MM.1S (cell line): ENCODE results near the gene CDH2.

ENCODE experiments used
- DNase-seq: peaks from one replicate; pipeline ENCODE4 v3.0.0-alpha.2; 2015
- H2AFZ ChIP-seq: fragments of 300-600 bp; sonication (generic); 2 replicates; pipeline ENCODE4 v1.6.0; 2016; ENCODE audit warnings: antibody characterized with exemption, low read length
- H3F3A ChIP-seq: fragments of 300-600 bp; sonication (generic); 2 replicates; pipeline ENCODE4 v1.6.1; 2016; ENCODE audit warnings: mild to moderate bottlenecking, antibody characterized with exemption, low read length, moderate library complexity, mixed read lengths; ENCODE audit not compliant: insufficient read depth
- H3K27ac ChIP-seq: fragments of 300-600 bp; sonication (generic); 2 replicates; pipeline ENCODE4 v1.5.1; 2016; ENCODE audit warnings: mild to moderate bottlenecking, low read length
- H3K27me3 ChIP-seq: fragments of 300-600 bp; sonication (generic); replicated peaks from 2 replicates; pipeline ENCODE4 v1.6.0; 2016; ENCODE audit warnings: low read length; ENCODE audit not compliant: insufficient read depth
- H3K36me3 ChIP-seq: fragments of 300-600 bp; sonication (generic); replicated peaks from 2 replicates; pipeline ENCODE4 v1.6.1; 2016; ENCODE audit warnings: mild to moderate bottlenecking, low read length, mixed read lengths; ENCODE audit not compliant: insufficient read depth
- H3K4me1 ChIP-seq: fragments of 300-600 bp; sonication (generic); 2 replicates; pipeline ENCODE4 v1.6.1; 2016; ENCODE audit warnings: low read length, mixed read lengths
- H3K4me2 ChIP-seq: fragments of 300-600 bp; sonication (generic); 2 replicates; pipeline ENCODE4 v1.6.0; 2016; ENCODE audit warnings: low read depth, low read length
- H3K4me3 ChIP-seq: fragments of 300-600 bp; sonication (generic); 2 replicates; pipeline ENCODE4 v1.5.1; 2016; ENCODE audit warnings: low read length, mixed read lengths
- H3K79me2 ChIP-seq: fragments of 300-600 bp; sonication (generic); 2 replicates; pipeline ENCODE4 v1.6.1; 2016; ENCODE audit warnings: mixed run types, low read length, mixed read lengths
- H3K9ac ChIP-seq: fragments of 300-600 bp; sonication (generic); 2 replicates; pipeline ENCODE4 v1.6.1; 2016; ENCODE audit warnings: low read length, mixed read lengths
- H3K9me2 ChIP-seq: fragments of 300-600 bp; sonication (generic); replicated peaks from 2 replicates; pipeline ENCODE4 v1.6.1; 2016; ENCODE audit warnings: mild to moderate bottlenecking, low read length, mixed read lengths; ENCODE audit not compliant: insufficient read depth
- H3K9me3 ChIP-seq: fragments of 300-600 bp; sonication (generic); replicated peaks from 2 replicates; pipeline ENCODE4 v1.6.1; 2016; ENCODE audit warnings: mild to moderate bottlenecking, low read length, mixed read lengths; ENCODE audit not compliant: insufficient read depth
- H4K20me1 ChIP-seq: fragments of 300-600 bp; sonication (generic); 2 replicates; pipeline ENCODE4 v1.6.1; 2016; ENCODE audit warnings: mild to moderate bottlenecking, low read length, moderate library complexity, mixed read lengths; ENCODE audit not compliant: insufficient read depth
- EZH2 ChIP-seq: fragments of 300-600 bp; sonication (generic); optimal IDR thresholded peaks from 2 replicates; pipeline ENCODE3; 2017; ENCODE audit warnings: low read depth, mild to moderate bottlenecking, antibody characterized with exemption, low read length, mixed read lengths
- EZH2phosphoT487 ChIP-seq: fragments of 300-600 bp; sonication (generic); IDR thresholded peaks from 2 replicates; pipeline ENCODE4 v1.6.1; 2018; ENCODE audit warnings: antibody characterized with exemption, low read length
- TF ChIP-seq, protein P1 (sequence below): fragments of 300-600 bp; sonication (generic); IDR thresholded peaks from 2 replicates; pipeline ENCODE4 v1.5.1; 2016; ENCODE audit warnings: antibody characterized with exemption, low read length, mixed read lengths

CDH2 gene

DNA sequence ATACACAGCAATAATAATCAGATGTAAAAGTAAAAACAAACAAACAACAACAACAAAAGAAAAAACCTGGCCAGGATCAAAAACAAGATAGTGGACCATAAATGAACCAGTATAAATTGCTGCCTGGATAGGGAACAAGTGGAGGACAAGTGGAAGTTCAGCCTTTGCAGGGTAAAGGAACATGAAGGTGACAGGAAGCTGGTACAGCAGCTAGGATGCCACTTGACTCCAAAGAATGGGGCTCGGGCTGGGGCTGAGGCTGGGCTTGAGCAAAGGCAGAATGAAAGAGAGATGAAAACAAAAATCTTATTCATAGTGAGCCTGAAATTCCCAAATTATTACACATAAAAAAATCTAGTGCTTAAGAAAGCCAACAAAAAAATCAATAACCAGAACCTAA lies 146.5 kb downstream of the CDH2 start:
- H3K79me2 ChIP-seq, result no peaks in the 10 kb centered on the region
- TF ChIP-seq, protein P1, sequence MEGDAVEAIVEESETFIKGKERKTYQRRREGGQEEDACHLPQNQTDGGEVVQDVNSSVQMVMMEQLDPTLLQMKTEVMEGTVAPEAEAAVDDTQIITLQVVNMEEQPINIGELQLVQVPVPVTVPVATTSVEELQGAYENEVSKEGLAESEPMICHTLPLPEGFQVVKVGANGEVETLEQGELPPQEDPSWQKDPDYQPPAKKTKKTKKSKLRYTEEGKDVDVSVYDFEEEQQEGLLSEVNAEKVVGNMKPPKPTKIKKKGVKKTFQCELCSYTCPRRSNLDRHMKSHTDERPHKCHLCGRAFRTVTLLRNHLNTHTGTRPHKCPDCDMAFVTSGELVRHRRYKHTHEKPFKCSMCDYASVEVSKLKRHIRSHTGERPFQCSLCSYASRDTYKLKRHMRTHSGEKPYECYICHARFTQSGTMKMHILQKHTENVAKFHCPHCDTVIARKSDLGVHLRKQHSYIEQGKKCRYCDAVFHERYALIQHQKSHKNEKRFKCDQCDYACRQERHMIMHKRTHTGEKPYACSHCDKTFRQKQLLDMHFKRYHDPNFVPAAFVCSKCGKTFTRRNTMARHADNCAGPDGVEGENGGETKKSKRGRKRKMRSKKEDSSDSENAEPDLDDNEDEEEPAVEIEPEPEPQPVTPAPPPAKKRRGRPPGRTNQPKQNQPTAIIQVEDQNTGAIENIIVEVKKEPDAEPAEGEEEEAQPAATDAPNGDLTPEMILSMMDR, result no peak
- TF ChIP-seq EZH2, result no peak
- TF ChIP-seq EZH2phosphoT487, result no peak
- no peak overlapping the region for H3K27ac ChIP-seq
- H3K9me2 ChIP-seq, result no peaks in the 10 kb centered on the region
- H3K4me2 ChIP-seq, result no peak overlapping the region
- no peaks in the 10 kb centered on the region for H3K9me3 ChIP-seq
- H3F3A ChIP-seq, result no peaks in the 10 kb centered on the region
- no peak overlapping the region for H3K9ac ChIP-seq
- no peaks in the 10 kb centered on the region for H3K27me3 ChIP-seq
- no peak overlapping the region for H2AFZ ChIP-seq
- H3K4me3 ChIP-seq, result no peak overlapping the region
- H4K20me1 ChIP-seq, result no peaks in the 10 kb centered on the region
- H3K36me3 ChIP-seq, result no peaks in the 10 kb centered on the region
- DNase-seq, result no peak
- no peaks in the 10 kb centered on the region for H3K4me1 ChIP-seq

DNA sequence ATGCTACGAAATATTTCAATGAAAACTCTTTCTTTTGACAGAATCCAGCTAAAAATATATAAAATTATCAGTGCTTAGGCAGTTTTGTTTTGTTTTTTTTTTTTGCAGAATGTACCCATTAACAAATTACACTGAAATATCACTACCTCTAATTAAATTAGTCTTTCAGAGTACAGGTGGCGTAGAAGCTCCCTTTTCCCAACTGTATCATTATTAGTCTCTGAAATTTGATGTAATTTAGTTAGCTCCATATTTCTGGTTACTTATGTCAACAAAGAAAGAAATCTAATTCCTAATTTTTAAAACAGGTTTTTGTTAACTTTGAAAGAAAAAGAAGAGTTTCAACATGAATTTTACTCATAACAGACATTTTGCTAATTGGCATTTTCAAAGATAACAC lies 149.2 kb downstream of the CDH2 start:
- Histone ChIP-seq H3K9me3 (no peaks in the 10 kb centered on the region), H3K79me2 (no peaks in the 10 kb centered on the region), H4K20me1 (no peaks in the 10 kb centered on the region), H3K4me2 (no peak overlapping the region), H3K4me1 (no peaks in the 10 kb centered on the region), H3F3A (no peaks in the 10 kb centered on the region), H2AFZ (no peak overlapping the region), H3K27me3 (no peaks in the 10 kb centered on the region), H3K27ac (no peak overlapping the region), H3K4me3 (no peak overlapping the region), H3K9ac (no peak overlapping the region), H3K36me3 (no peaks in the 10 kb centered on the region), H3K9me2 (no peaks in the 10 kb centered on the region)
- DNase-seq, result no peak
- TF ChIP-seq, protein P1, result no peak
- no peak for TF ChIP-seq EZH2phosphoT487

DNA sequence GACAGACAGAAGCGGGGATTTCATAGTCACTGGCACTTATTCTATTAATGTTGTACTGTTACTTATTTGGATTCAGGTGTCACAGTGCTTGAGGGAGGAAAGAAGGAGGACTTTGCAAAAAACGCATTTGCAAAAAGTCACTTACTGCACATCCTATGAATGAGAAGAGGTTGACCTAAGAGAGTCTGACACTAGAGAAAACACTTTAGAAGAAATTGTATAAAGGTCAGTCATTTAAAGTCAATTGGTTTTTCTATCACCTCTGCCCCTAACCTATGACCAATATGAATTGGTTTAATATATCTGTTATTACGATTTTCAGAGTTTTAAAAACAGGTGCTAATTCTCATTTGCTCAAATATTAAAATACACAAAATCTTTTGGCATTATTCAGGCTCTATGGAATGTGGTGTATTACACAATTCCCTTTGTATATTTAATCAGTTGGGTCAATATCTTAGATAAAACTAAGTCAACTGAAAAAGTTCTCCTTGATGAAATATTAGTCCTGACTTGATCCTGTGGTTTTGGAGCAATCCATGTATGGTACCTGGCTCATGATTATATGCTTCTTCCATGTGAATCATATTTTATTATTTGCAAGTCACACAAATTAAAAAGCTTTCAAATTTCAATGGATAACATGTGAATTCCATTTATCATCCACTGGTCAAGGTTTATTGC lies 157.4 kb downstream of the CDH2 start:
- Histone ChIP-seq H3K36me3 (no peaks in the 10 kb centered on the region), H3K4me2 (no peak overlapping the region), H4K20me1 (no peaks in the 10 kb centered on the region), H3K4me3 (no peak overlapping the region), H3K27ac (no peak overlapping the region), H3K79me2 (no peaks in the 10 kb centered on the region), H3F3A (no peaks in the 10 kb centered on the region), H3K27me3 (no peaks in the 10 kb centered on the region), H2AFZ (no peak overlapping the region), H3K9me3 (no peaks in the 10 kb centered on the region), H3K4me1 (no peaks in the 10 kb centered on the region), H3K9me2 (no peaks in the 10 kb centered on the region), H3K9ac (no peak overlapping the region)
- TF ChIP-seq EZH2phosphoT487 (no peak), EZH2 (no peak)
- TF ChIP-seq, protein P1, result no peak
- no peak for DNase-seq
